Inferior parietal cortex (tissue), 1 donor: ENCODE results near the gene NOS1AP.
"Not testable (repeated sequence)": the region's sequence is repeated elsewhere in the genome, so short reads cannot be mapped to it uniquely, and the experiment has no call there.

ENCODE experiments used
- DNase-seq: peaks from one replicate; pipeline ENCODE4 v3.0.0-alpha.2; 2016; ENCODE audit errors: extremely low spot score

NOS1AP gene

GRCh38 chr1:162056579-162056978, 12.9 kb upstream of the NOS1AP start:
- DNase-seq, result no peak

GRCh38 chr1:162059721-162060120, 9.8 kb upstream of the NOS1AP start:
- no peak for DNase-seq

- DNase-seq, result no peak
Observed at GRCh38 chr1:162060314-162060713, 9.2 kb upstream of the NOS1AP start.

- no peak for DNase-seq
Observed at GRCh38 chr1:162062542-162063015, 6.9 kb upstream of the NOS1AP start.

GRCh38 chr1:162065016-162065415, 4.5 kb upstream of the NOS1AP start:
- no peak for DNase-seq

- not testable (repeated sequence) for DNase-seq
Observed at GRCh38 chr1:162066836-162067235, 2.7 kb upstream of the NOS1AP start.

- no peak for DNase-seq
Observed at GRCh38 chr1:162067466-162067865, 2.0 kb upstream of the NOS1AP start.

- DNase-seq, result no peak
Observed at GRCh38 chr1:162068301-162068700, 1.2 kb upstream of the NOS1AP start.

- no peak for DNase-seq
Observed at GRCh38 chr1:162070094-162070748, 730 bp downstream of the NOS1AP start.

GRCh38 chr1:162070825-162071224, 1.3 kb downstream of the NOS1AP start:
- no peak for DNase-seq

GRCh38 chr1:162072740-162073139, 3.2 kb downstream of the NOS1AP start:
- peak; percentile 39 for DNase-seq

GRCh38 chr1:162074276-162075005, 5.0 kb downstream of the NOS1AP start:
- DNase-seq, result no peak

- DNase-seq, result no peak
Observed at GRCh38 chr1:162075862-162076261, 6.4 kb downstream of the NOS1AP start.

- DNase-seq, result no peak
Observed at GRCh38 chr1:162077648-162078299, 8.3 kb downstream of the NOS1AP start.

- no peak for DNase-seq
Observed at GRCh38 chr1:162079030-162079429, 9.5 kb downstream of the NOS1AP start.

GRCh38 chr1:162080472-162081015, 11.1 kb downstream of the NOS1AP start:
- no peak for DNase-seq

- no peak for DNase-seq
Observed at GRCh38 chr1:162081316-162081715, 11.8 kb downstream of the NOS1AP start.

- DNase-seq, result not testable (repeated sequence)
Observed at GRCh38 chr1:162082080-162082479, 12.6 kb downstream of the NOS1AP start.

- no peak for DNase-seq
Observed at GRCh38 chr1:162083273-162083672, 13.8 kb downstream of the NOS1AP start.

GRCh38 chr1:162085991-162086390, 16.5 kb downstream of the NOS1AP start:
- no peak for DNase-seq

- DNase-seq, result no peak
Observed at GRCh38 chr1:162087111-162087510, 17.6 kb downstream of the NOS1AP start.

- no peak for DNase-seq
Observed at GRCh38 chr1:162087574-162087973, 18.1 kb downstream of the NOS1AP start.
